Gastroesophageal sphincter (tissue), 4 donors: Measurements from ENCODE around the gene SASH1. TPM values are rescaled to one million over a fixed set of nuclear protein-coding genes. Genes with fewer than 3 reads are reported as not detected.

Source experiments
- ATAC-seq: fragments of 150-250 bp; one replicate; pipeline ENCODE4 v1.9.1; 2016; ENCODE audit warnings: mild to moderate bottlenecking, moderate library complexity
- H3K27ac ChIP-seq, 4 donors: fragments of 200-600 bp; sonication (generic) in 3 of 4; 1 replicate in 3 of 4; 2 replicates in 1 of 4; pipeline ENCODE4 v1.5.1; 2016 to 2019
- H3K27me3 ChIP-seq: fragments of 200-600 bp; sonication (generic); one replicate; pipeline ENCODE4 v1.5.1; 2019
- H3K36me3 ChIP-seq, 2 donors: fragments of 200-600 bp; sonication (generic); one replicate each; pipeline ENCODE4 v1.5.1; 2019; ENCODE audit warnings: control low read depth in 1 of 2
- H3K4me1 ChIP-seq, 3 donors: fragments of 200-600 bp; sonication (generic); 1 replicate in 2 of 3; 2 replicates in 1 of 3; pipeline ENCODE4 v1.5.1; 2016 to 2019; ENCODE audit warnings: control low read depth in 2 of 3
- H3K4me3 ChIP-seq, 2 donors: fragments of 200-600 bp; sonication (generic); one replicate each; pipeline ENCODE4 v1.5.1; 2019; ENCODE audit warnings: mild to moderate bottlenecking in 1 of 2, moderate library complexity in 1 of 2
- H3K9me3 ChIP-seq, 3 donors: fragments of 200-600 bp; sonication (generic); one replicate each; pipeline ENCODE4 v1.5.1; 2017 to 2019; ENCODE audit warnings: control low read depth in 2 of 3
- EP300 ChIP-seq: sonication (generic); formaldehyde crosslinking; IDR thresholded peaks from one replicate; pipeline ENCODE4 v1.6.1; 2017; ENCODE audit warnings: antibody characterized with exemption, mild to moderate bottlenecking
- POLR2A ChIP-seq, 2 donors: fragments of 450-650 bp; IDR thresholded peaks; one replicate each; pipeline ENCODE4 v1.6.1; 2017; ENCODE audit warnings: antibody characterized with exemption in 2 of 2, mild to moderate bottlenecking in 2 of 2, moderate library complexity in 1 of 2
- POLR2AphosphoS5 ChIP-seq: sonication (generic); formaldehyde crosslinking; IDR thresholded peaks from one replicate; pipeline ENCODE4 v1.6.1; 2017; ENCODE audit warnings: antibody characterized with exemption
- WGBS, 2 donors: methylation state at CpG; one replicate each; pipeline ENCODE4 v1.1.5; 2018; ENCODE audit warnings: low coverage in 1 of 2; 5-methylcytosine and 5-hydroxymethylcytosine counted together
- total RNA-seq, 4 donors: library from RNA; depleted of rRNA; stranded (reverse); fragments of >200 nt; gene quantifications; one replicate each; pipeline ENCODE4 v1.1.0, GENCODE V29; 2016
- TF ChIP-seq, protein P1 (sequence below), 4 experiments: fragments of 200-600 bp in 2 of 4; fragments of 450-650 bp in 2 of 4; sonication (generic) in 1 of 4; IDR thresholded peaks; one replicate each; pipeline ENCODE4 v1.5.1; 2017 to 2019; ENCODE audit warnings: antibody characterized with exemption in 4 of 4, mild to moderate bottlenecking in 2 of 4, moderate library complexity in 2 of 4

SASH1 gene
- 10 to 100 TPM; 48.9 to 78.9 (median 64.6) TPM for total RNA-seq

DNA sequence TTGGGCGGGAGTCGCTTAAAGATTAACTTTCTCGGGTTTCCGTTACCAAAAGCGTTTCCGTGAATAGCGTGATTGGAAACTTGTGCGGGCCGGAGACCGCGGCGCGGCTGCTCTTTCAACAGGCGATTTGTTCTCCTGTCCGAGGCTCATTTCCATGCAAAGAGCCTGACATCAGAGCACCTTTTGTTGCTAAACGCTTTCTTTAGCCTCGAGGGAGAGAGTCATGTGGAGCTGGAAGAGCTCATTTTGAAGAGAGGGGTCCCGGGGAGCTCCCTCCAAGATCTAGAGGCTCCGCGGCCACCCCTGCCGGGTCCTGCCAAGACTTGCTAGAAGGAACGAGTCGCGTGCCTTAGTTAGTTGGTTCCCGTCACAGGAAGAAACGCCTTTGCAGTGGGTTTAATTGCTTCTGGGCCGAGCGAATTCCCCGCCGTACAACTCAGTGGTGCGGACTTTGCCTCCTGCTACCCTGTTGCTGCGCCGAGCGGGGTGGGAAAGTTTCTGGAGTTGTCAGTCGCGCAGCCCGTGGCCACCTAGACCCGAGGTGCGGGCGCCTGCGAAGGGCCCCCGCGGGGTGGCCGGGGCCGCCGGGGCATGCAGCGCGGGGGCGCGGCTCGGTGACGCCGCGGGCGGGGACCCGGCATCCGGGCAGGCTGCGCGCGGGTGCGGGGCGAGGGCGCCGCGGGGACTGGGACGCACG, at the start of gene SASH1:
Gene SASH1 (plus strand): TSS at position 489 of the 697 bp plus-strand sequence. CDS start 230 bp downstream, outside the sequence.
- Histone ChIP-seq H3K4me3 (peak within 1 kb of the TSS; percentile 79 to 84), H3K27ac (peak within 1 kb of the TSS; percentile 79 to 90 (median 86)), H3K9me3 (no peaks in the 10 kb centered on the region), H3K36me3 (no peaks in the 10 kb centered on the region), H3K27me3 (no peaks in the 10 kb centered on the region), H3K4me1 (peaks cover 0 to 54% (median 4%) of the 10 kb centered on the region in 3 donors)
- WGBS, 2 donors: 0% methylated on average over 3 of the region's 67 CpGs; no CpG with 5 or more reads in 1 of the 2 donors
- peak; percentile 84 for ATAC-seq
- TF ChIP-seq EP300 (no peak), POLR2AphosphoS5 (peak; percentile 21), POLR2A (IDR thresholded peaks at IDR 0.05) (peak; percentile 24 to 33)
- TF ChIP-seq, protein P1, sequence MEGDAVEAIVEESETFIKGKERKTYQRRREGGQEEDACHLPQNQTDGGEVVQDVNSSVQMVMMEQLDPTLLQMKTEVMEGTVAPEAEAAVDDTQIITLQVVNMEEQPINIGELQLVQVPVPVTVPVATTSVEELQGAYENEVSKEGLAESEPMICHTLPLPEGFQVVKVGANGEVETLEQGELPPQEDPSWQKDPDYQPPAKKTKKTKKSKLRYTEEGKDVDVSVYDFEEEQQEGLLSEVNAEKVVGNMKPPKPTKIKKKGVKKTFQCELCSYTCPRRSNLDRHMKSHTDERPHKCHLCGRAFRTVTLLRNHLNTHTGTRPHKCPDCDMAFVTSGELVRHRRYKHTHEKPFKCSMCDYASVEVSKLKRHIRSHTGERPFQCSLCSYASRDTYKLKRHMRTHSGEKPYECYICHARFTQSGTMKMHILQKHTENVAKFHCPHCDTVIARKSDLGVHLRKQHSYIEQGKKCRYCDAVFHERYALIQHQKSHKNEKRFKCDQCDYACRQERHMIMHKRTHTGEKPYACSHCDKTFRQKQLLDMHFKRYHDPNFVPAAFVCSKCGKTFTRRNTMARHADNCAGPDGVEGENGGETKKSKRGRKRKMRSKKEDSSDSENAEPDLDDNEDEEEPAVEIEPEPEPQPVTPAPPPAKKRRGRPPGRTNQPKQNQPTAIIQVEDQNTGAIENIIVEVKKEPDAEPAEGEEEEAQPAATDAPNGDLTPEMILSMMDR (IDR thresholded peaks at IDR 0.05): no peak

DNA sequence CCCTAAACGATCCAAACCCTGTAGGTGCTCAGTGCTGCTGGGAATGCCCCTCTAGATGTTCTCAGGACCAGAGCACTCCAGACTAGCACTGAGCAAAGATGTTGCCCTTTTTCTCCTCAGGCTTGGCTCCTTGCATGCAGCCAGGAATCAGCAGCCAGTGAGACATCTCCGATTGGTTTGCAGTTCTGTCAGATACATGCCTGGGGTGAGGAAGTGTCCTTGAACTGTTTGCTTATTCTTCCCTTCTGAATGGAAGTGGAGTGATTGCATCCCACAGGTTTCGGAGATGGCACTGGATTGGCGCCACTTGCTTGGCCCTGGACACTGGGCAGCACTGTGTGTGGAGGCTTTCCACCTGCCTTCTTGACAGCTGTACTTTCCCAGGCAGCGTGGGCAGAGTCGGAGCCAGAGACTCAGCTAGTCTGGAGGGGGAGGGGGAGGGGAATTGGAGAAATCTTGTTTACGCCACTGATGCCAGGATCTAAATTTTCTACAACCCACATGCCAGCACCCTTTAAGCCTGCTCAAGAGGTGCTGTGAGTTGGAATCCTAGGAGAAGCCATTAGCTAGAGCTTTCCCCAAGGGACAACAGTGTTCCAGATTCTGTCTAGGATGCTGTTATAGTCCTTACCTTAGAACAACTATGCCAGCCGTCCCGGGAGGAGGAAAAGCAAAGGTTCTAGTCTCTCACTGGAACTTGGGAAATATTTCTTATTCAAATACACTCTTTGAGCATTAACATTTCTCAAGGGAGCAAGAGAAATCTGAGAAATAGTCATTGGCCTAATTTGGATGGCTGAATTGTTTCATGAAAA, 49.2 kb upstream of the SASH1 start:
- 0 to 25% methylated on average over 2 to 5 of the region's 9 CpGs for WGBS, 2 donors
- Histone ChIP-seq H3K27me3 (no peaks in the 10 kb centered on the region), H3K27ac (peak overlapping the region in 1 of 4 donors; percentile 14), H3K9me3 (no peaks in the 10 kb centered on the region), H3K4me1 (peaks cover 0 to 17% (median 5%) of the 10 kb centered on the region in 3 donors), H3K4me3 (no peak overlapping the region), H3K36me3 (no peaks in the 10 kb centered on the region)
- peak; percentile 9 for TF ChIP-seq POLR2AphosphoS5
- TF ChIP-seq, protein P1 (IDR thresholded peaks at IDR 0.05): no peak
- peak; percentile 39 for ATAC-seq

DNA sequence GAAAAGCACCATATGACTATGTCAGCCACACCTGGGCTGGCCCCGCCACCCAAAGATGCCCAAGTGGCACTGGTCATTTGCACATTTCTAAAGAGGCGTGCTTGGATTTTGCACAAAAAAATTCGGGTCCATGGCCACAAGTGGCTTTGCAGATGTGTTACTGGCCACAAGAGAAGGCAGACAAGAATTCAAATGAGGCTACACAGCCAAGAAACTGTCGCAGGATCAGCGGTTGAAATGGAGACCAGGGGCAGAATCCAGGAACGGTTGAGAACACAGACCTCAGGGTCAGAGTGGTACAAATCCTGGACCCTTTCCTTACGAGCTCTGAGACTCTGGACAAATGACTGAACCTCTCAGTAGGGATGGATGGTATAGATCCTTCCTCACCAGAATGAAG, 48.6 kb upstream of the SASH1 start:
- Histone ChIP-seq H3K36me3 (no peaks in the 10 kb centered on the region), H3K27ac (peak overlapping the region in 1 of 4 donors; percentile 14), H3K4me3 (no peak overlapping the region), H3K9me3 (no peaks in the 10 kb centered on the region), H3K27me3 (no peaks in the 10 kb centered on the region), H3K4me1 (peaks cover 0 to 17% (median 5%) of the 10 kb centered on the region in 3 donors)
- ATAC-seq: no peak
- WGBS, 2 donors: 66 to 84% methylated on average over 3 to 6 of the region's 7 CpGs
- TF ChIP-seq, protein P1 (IDR thresholded peaks at IDR 0.05): no peak
- TF ChIP-seq EP300 (no peak), POLR2AphosphoS5 (no peak), POLR2A (IDR thresholded peaks at IDR 0.05) (no peak)

DNA sequence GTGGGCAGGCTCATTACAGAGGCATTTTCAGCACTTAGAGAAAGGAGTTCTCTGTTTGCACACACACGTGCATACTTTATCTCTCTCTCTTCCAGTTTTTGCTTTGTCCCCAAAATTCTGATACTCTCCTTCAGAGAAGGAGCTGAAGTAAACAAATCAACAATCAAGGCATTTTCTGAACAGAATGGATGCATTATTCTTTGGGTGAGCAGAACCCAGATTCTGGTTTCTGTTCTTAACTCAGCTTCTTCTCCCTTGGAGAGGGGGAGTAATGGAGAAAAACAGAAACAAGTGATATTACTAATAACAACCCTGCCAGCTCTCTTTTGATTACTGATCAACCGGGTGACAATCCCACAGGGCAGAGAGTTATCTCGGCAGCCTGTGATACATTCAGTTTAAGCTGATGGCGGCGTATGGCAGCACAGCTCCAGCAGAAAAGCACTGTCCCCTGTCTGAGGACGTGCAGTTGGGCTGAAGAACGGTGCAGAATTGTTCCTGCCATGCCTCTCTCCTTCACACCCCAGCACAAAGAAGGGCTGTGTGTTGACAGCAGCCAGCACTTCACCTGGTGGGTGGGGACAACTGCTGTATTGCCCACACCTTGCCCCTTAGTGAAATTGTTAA, 47.3 kb upstream of the SASH1 start:
- Histone ChIP-seq H3K27ac (no peak overlapping the region), H3K9me3 (no peaks in the 10 kb centered on the region), H3K36me3 (no peaks in the 10 kb centered on the region), H3K4me1 (peaks cover 0 to 17% (median 5%) of the 10 kb centered on the region in 3 donors), H3K4me3 (no peak overlapping the region), H3K27me3 (no peaks in the 10 kb centered on the region)
- no peak for ATAC-seq
- 60 to 68% methylated on average over 4 to 7 of the region's 7 CpGs for WGBS, 2 donors
- TF ChIP-seq POLR2AphosphoS5: no peak
- TF ChIP-seq POLR2A (IDR thresholded peaks at IDR 0.05): no peak
- TF ChIP-seq, protein P1 (IDR thresholded peaks at IDR 0.05): no peak
- no peak for TF ChIP-seq EP300
